OCI-LY3 (cell line): ENCODE data around the gene STX16.

Source experiments
- H2AFZ ChIP-seq: fragments of 200-600, 300-600 bp; shearing (Covaris generic); 2 replicates; pipeline ENCODE4 v1.6.0; 2014; ENCODE audit warnings: antibody characterized with exemption, low read depth, low read length
- H3K27ac ChIP-seq: fragments of 200-600, 300-600 bp; sonication (generic); 2 replicates; pipeline ENCODE4 v1.5.1; 2014; ENCODE audit warnings: mild to moderate bottlenecking, low read length, moderate library complexity, mixed read lengths
- H3K27me3 ChIP-seq: fragments of 200-600, 300-600 bp; sonication (generic); 2 replicates; pipeline ENCODE4 v1.6.1; 2014; ENCODE audit warnings: low read depth, low read length, mixed read lengths
- H3K36me3 ChIP-seq: fragments of 200-600, 300-600 bp; sonication (generic); replicated peaks from 2 replicates; pipeline ENCODE3; 2014; ENCODE audit warnings: low read depth, low read length, mixed read lengths
- H3K4me1 ChIP-seq: fragments of 300-600, 200-600 bp; sonication (generic); 2 replicates; pipeline ENCODE4 v1.6.1; 2014; ENCODE audit warnings: low read length, mixed read lengths
- H3K4me2 ChIP-seq: fragments of 200-600, 300-600 bp; sonication (generic); 2 replicates; pipeline ENCODE4 v1.6.1; 2014; ENCODE audit warnings: low read length, mixed read lengths
- H3K4me3 ChIP-seq: fragments of 300-600, 200-600 bp; sonication (generic); 2 replicates; pipeline ENCODE4 v1.5.1; 2014; ENCODE audit warnings: antibody characterized with exemption, mild to moderate bottlenecking, low read length, moderate library complexity
- H3K79me2 ChIP-seq: fragments of 300-600, 200-600 bp; shearing (Covaris generic); 2 replicates; pipeline ENCODE4 v1.6.1; 2014; ENCODE audit warnings: mild to moderate bottlenecking, low read length, mixed read lengths
- H3K9ac ChIP-seq: fragments of 300-600, 200-600 bp; shearing (Covaris generic); 2 replicates; pipeline ENCODE4 v1.6.0; 2014; ENCODE audit warnings: mild to moderate bottlenecking, low read length, moderate library complexity
- H3K9me3 ChIP-seq: fragments of 200-600, 300-600 bp; shearing (Covaris generic); 2 replicates; pipeline ENCODE4 v1.6.1; 2014; ENCODE audit warnings: low read length, mixed read lengths; ENCODE audit not compliant: insufficient read depth
- H4K20me1 ChIP-seq: fragments of 200-600, 300-600 bp; sonication (generic); 2 replicates; pipeline ENCODE4 v1.6.1; 2016; ENCODE audit warnings: low read length, mixed read lengths; ENCODE audit not compliant: insufficient read depth
- EZH2phosphoT487 ChIP-seq: fragments of 200-600 bp; shearing (Covaris generic); IDR thresholded peaks from 2 replicates; pipeline ENCODE4 v1.6.1; 2018; ENCODE audit warnings: antibody characterized with exemption, mixed run types, low read depth
- TF ChIP-seq, protein P1 (sequence below): fragments of 200-600, 300-600 bp; sonication (generic); IDR thresholded peaks from 2 replicates; pipeline ENCODE4 v1.5.1; 2014; ENCODE audit warnings: antibody characterized with exemption, low read length, low read depth

Gene STX16

DNA sequence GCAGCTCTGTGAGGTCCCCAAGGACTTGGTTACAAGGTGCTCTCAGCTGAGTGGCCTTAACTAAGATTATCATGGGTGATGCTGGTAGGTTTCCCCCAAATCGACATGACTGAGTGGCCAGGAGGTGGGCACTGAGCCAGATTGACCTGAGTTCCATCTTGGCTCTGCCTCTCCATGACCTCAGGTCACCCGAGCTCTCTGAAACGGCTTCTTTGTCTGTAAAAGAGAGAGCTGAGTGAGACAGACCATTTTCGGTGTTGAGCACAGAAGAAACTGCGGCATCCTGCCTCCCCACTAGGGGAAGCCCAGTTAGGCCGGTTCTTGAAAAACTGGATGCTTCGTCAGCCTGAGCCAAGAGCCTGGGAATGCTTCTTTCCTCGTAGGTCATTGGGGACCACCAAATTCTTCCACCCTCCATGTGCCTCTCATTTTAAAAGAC, 14.1 kb upstream of the STX16 start:
- Histone ChIP-seq H3K27ac (no peak overlapping the region), H3K9ac (no peak overlapping the region), H3K4me1 (no peaks in the 10 kb centered on the region), H3K4me2 (no peak overlapping the region), H3K4me3 (no peak overlapping the region), H3K79me2 (no peaks in the 10 kb centered on the region), H4K20me1 (no peaks in the 10 kb centered on the region), H3K36me3 (no peaks in the 10 kb centered on the region), H3K27me3 (peaks cover 47% of the 10 kb centered on the region), H3K9me3 (no peaks in the 10 kb centered on the region), H2AFZ (no peak overlapping the region)
- TF ChIP-seq, protein P1, sequence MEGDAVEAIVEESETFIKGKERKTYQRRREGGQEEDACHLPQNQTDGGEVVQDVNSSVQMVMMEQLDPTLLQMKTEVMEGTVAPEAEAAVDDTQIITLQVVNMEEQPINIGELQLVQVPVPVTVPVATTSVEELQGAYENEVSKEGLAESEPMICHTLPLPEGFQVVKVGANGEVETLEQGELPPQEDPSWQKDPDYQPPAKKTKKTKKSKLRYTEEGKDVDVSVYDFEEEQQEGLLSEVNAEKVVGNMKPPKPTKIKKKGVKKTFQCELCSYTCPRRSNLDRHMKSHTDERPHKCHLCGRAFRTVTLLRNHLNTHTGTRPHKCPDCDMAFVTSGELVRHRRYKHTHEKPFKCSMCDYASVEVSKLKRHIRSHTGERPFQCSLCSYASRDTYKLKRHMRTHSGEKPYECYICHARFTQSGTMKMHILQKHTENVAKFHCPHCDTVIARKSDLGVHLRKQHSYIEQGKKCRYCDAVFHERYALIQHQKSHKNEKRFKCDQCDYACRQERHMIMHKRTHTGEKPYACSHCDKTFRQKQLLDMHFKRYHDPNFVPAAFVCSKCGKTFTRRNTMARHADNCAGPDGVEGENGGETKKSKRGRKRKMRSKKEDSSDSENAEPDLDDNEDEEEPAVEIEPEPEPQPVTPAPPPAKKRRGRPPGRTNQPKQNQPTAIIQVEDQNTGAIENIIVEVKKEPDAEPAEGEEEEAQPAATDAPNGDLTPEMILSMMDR = no peak
- TF ChIP-seq EZH2phosphoT487 = no peak

DNA sequence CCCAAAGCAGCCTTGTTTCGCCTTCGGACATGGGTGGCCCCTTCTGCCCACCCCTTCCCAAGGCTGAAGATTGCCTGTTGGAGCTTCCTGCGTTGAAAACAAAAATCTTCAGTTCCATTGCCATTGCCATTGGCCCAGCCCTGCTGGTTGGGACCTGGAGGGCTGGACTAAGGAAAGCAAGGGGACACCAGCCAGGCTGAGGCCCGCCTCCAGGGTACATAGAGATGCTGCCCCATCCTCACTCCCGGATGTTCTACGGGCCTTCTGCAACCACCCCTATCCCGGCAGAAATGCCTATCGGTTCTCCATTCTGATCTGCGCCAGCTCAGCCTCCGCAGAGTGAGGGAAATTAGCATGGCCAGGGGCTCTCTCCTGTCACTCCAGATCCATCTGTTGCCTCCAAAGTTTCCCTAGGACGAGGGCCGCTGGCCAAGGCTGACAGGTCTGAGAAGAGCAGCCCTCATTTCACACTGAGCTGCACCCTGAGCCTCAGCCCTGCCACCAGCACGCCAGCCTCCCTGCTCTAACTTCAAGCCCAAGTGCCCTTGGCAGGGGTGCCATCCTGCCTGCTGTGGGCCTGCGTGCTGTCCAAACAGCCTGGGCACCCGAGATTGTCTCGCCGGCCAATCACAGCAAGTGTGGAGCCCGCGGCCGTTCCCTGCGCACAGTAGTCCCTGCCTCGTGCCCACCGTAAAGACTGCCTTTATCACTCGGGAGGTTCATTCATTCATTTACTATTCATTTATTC, 13.4 kb upstream of the STX16 start:
- Histone ChIP-seq H3K4me3 (no peak overlapping the region), H2AFZ (no peak overlapping the region), H3K27me3 (peaks cover 53% of the 10 kb centered on the region), H3K9ac (no peak overlapping the region), H3K27ac (no peak overlapping the region), H3K36me3 (no peaks in the 10 kb centered on the region), H3K4me1 (no peaks in the 10 kb centered on the region), H3K79me2 (no peaks in the 10 kb centered on the region), H3K4me2 (no peak overlapping the region), H4K20me1 (no peaks in the 10 kb centered on the region), H3K9me3 (no peaks in the 10 kb centered on the region)
- TF ChIP-seq, protein P1 = no peak
- no peak for TF ChIP-seq EZH2phosphoT487

DNA sequence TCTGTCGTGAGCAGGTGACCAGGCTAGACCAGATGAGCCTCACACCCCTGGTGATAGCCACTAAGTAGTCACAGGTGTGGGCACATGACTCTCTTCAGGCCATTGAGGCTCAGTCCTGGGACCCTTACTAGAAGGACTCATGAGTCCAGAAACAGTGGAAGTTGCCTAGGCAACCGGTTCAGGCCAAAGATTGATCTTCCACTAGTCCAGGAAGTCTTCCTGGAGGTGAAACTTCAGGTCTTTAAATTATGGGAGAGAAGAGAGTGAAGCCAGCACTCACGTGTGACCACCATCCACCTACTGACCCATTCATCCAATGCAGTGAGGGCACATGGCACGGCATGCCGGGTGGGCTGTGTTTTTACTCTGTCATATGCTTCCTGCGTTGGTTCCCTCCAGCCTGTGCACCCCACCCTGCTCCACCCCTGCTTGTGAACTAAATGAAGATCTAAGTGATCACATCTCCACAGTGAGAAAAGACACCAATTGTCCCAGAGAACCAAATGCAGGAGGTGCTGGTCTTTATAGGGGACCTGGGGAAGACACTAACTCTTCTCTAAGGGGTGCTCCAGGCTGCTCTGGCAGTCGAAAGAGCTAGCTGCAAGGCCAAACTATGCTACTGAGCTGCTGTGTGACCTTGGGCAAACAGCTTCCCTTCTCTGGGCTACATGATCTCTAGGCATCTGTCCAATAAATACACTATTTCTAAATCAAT, 12.5 kb upstream of the STX16 start:
- H3K27me3 ChIP-seq = peaks cover 55% of the 10 kb centered on the region
- H3K36me3 ChIP-seq = no peaks in the 10 kb centered on the region
- no peaks in the 10 kb centered on the region for H3K79me2 ChIP-seq
- no peaks in the 10 kb centered on the region for H3K4me1 ChIP-seq
- H3K4me2 ChIP-seq = no peak overlapping the region
- TF ChIP-seq, protein P1 = no peak
- TF ChIP-seq EZH2phosphoT487 = no peak
- H4K20me1 ChIP-seq = no peaks in the 10 kb centered on the region
- H3K9me3 ChIP-seq = no peaks in the 10 kb centered on the region
- H3K27ac ChIP-seq = no peak overlapping the region
- no peak overlapping the region for H2AFZ ChIP-seq
- H3K4me3 ChIP-seq = no peak overlapping the region
- H3K9ac ChIP-seq = no peak overlapping the region

DNA sequence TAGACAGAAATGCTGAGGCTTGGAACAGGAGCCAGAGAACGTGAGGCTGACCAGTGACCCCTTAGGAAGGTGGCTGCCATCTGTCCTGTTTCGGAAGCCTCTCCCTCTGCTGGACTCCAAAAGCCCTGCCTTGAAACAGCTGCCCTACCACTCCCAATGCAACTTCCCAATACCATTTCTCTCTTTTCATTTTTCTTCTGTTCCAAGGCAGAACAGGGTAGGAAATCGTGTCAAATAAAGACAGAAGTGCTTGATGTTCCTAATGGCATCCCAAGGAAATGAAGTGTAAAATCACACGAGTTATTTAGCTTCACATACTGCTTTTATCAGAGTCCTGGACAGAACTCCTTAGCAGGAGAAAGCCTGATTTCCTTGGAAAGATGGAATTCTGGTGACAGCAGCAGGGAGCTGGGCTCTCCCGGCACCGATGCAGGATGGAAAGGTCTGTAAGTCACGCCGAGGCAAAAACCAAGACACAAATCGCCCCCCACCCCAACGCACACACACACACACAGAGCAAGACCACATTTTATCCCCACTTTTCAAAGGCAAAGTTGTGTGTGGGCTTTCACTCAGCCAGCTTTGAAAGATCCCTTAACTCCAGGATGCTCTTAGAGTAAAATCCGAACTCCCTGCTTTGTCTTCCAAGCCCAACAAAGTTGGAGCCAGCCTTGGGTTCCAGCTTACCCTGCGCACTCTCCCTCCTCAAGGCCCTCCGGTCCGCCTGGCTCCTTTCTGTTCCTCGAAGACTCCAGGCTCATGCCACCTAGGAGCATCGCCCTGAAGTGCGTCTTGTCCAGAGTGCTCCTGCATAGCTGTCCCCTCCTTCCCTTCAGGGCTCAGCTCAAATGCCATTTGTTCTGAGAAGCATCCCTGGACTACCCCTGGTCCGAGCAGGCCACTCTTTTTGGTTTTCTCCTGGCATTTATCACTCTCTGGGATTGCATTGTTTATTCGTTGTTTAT, 11.6 kb upstream of the STX16 start:
- Histone ChIP-seq H3K27me3 (peaks cover 55% of the 10 kb centered on the region), H3K4me3 (no peak overlapping the region), H3K9me3 (no peaks in the 10 kb centered on the region), H3K79me2 (no peaks in the 10 kb centered on the region), H2AFZ (no peak overlapping the region), H4K20me1 (no peaks in the 10 kb centered on the region), H3K4me2 (no peak overlapping the region), H3K36me3 (no peaks in the 10 kb centered on the region), H3K9ac (no peak overlapping the region), H3K4me1 (no peaks in the 10 kb centered on the region), H3K27ac (no peak overlapping the region)
- TF ChIP-seq, protein P1 = no peak
- TF ChIP-seq EZH2phosphoT487 = no peak
